Fibroblast of skin of right quadriceps (primary cell): ENCODE data around the gene HSD17B12.
A peak's percentile ranks its signal among the peaks of the same experiment; 100 is the strongest.

Experiments used
- DNase-seq: peaks from one replicate; pipeline ENCODE4 v3.0.0-alpha.2; 2013

HSD17B12 gene

DNA sequence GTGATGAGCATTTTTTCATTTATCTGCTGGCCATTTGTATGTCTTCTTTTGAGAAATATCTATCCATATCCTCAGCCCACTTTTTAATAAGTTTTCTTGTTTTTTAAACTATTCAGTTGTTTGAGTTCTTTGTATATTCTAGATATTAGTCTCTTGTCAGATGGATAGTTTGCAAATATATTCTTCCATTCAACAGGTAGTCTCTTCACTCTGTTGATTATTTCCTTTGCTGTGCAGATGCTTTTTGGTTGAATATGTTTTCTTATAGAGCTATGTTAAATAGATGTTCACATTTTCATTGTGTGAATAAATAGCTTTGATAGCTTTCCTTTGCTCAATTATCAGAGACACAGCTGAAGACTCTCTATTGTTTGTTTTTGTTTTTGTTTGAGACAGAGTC, 131.9 kb downstream of the HSD17B12 start:
- DNase-seq = no peak

- peak; percentile 5 for DNase-seq
Measured at GRCh38 chr11:43818220-43818619, 137.7 kb downstream of the HSD17B12 start.

- DNase-seq = no peak
Measured at GRCh38 chr11:43819926-43820325, 139.4 kb downstream of the HSD17B12 start.

GRCh38 chr11:43823316-43823715, 142.8 kb downstream of the HSD17B12 start:
- no peak for DNase-seq

GRCh38 chr11:43823851-43824250, 143.3 kb downstream of the HSD17B12 start:
- DNase-seq = no peak

DNA sequence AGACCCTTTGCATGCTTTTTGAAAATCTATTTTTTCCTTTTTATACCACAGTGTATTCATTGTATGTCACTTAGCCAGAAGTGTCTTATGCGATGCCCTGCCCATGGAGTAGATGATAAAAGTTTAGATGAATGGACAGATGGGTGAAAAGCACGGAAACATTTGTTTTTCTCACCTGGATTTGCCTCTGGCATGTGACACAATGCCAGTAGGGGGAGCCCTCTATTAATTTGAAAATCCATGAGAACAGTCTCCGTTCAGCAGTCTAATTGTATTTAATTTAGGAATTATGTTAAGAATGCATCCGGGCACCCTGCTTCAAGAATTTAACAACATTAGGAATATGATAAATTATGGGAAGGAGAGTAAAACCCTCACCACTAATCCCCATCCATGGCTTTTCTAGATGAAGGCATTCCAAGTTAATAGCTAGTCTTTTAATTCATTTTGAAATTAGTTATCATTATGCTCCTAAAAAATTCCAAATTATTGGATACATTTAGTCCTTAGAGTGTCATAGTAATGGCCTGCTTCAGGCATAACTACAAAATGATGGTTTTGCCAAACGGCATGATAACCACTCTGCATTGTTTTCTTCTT, 144.8 kb downstream of the HSD17B12 start:
- DNase-seq = peak; percentile 39

DNA sequence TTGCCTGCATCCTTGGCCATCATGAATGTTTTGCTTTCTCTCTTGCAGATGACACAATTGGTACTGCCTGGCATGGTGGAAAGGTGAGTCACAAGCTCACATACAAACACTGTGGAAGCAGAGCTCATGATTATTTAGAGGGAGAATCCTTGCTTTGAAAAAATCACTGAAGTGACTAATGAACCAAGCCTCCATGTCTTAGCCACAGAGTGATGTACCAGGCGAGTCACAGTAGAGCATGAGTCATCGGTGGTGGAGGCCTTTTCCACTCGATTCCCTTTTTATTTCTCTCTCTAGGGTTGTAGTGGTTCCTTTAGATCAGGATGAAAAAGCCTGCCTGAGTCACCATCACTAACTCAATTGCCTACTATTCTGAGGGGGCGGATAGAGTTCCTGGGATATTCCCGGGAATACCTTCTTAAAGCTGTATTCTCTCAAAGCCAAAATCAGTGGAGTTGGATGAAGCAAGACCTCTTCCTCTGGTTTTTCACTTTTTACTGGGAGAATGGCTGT, 150.4 kb downstream of the HSD17B12 start:
- peak; percentile 100 for DNase-seq

DNA sequence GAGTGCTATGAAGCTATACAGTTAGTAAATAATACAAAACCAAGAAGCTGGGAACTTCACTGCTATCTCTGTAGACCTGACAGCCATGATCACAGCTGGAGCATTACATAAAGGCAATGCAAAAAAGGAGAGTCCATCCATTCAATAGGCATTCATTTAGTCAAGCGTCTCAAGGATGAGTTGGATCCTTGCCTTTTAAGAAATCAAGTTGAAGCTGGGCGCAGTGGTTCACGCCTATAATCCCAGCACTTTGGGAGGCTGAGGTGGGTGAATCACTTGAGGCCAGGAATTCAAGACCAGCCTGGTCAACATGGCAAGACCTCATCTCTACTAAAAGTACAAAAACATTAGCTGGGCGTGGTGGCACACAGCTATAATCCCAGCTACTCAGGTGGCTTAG, 152.0 kb downstream of the HSD17B12 start:
- DNase-seq = no peak

DNA sequence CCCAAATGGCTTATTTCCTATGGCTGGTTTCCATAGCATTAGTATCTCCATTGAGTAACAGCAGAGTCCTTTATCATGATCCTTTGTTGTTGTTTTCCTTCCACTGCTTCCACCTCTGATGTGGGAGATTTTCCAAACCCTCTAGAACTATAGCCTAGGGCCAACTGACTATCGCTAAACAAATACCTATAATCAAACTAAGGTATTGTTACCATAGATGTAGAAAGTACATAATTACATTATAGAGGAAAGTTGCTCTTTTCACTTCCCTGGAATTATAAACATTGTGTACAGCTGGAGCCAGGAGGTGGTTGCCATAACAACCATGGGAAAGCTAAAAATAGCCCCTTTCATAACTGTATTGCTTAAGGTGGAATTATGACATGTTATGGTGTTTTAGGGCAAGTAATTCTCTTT, 153.1 kb downstream of the HSD17B12 start:
- peak; percentile 65 for DNase-seq

DNA sequence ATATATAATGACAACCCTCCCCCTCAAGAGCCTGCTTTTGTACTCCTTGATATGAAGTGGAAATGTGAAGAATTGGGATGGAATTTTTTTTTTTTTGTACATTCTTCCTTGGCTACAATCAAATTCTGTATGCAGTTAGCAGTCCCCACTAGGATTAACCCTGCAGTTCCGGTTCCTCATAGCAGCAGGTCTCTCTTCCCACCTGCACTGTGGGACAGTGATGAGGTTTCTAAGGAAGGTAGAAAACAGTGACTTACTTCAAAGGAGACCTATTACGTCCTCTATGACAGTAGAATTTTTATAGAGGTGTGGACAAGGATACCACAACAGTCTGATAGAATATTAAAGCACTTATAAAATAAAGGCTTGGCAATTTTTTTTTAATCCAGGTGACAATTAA, 153.7 kb downstream of the HSD17B12 start:
- DNase-seq = no peak

DNA sequence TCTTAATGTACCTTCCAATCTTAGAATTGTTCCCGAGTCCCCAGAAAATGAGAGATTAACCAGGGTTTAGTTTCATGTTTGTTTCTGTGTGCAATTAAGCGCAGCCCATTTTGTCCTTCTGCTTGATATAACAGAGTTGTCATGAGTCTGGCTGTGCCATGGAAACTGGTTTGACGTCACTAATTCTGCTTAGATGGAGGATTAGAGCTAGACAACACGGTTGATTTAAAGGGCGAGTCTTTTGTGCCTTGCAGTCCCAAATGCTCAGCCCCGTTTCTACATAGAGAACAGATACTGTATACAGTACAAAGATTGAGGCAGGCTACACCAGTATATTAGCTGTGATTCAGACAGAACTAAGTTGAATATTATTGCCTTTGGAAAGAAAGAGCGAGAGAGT, 154.6 kb downstream of the HSD17B12 start:
- no peak for DNase-seq

GRCh38 chr11:43837879-43838278, 157.3 kb downstream of the HSD17B12 start:
- DNase-seq = no peak

GRCh38 chr11:43842021-43842420, 161.5 kb downstream of the HSD17B12 start:
- no peak for DNase-seq

- no peak for DNase-seq
Measured at GRCh38 chr11:43845816-43846215, 165.3 kb downstream of the HSD17B12 start.

DNA sequence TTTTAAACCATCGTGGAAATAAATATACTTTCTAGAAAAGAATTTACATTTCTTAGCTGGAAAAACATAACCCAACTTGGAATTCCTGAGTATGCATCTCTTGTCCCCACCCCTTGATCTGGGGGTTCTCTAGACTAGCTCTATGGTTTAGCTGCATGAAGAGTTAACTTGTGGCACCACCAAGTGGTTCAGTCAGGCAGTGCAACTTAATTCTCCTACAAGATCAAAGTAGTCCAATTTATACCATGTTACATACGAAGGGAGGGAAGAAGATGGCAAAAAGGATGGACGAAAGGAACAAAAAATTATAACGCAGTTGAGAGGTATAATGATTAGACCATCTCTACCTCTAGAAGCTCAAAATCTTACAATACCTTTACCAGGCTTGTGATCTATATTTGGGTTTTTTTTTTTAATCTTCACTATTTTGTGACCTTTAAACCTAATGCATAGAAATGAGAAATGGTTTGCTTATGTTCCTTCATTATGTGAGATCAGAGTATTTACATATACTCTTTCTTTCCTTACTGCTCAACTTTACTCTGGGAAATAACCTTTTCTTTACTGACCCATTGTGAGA, 171.6 kb downstream of the HSD17B12 start:
- peak; percentile 77 for DNase-seq

DNA sequence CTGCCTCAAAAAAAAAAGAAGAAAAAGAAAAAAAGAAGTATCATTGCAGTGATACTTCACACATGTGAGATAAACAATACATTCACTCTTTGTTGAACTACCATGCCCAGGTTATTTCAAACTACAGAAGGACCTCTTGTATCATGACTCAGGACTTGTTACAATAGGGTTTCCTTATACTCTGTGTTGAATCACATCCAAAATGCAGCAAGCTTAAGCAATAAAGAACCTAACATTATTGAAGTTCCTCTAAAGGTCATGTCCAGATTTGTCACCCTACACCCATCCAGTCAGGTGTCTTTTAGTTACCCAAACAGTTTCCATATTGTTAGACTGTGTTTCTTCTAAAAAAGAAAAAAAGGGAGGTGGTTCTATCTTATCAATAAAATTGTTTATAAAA, 173.2 kb downstream of the HSD17B12 start:
- DNase-seq = no peak

DNA sequence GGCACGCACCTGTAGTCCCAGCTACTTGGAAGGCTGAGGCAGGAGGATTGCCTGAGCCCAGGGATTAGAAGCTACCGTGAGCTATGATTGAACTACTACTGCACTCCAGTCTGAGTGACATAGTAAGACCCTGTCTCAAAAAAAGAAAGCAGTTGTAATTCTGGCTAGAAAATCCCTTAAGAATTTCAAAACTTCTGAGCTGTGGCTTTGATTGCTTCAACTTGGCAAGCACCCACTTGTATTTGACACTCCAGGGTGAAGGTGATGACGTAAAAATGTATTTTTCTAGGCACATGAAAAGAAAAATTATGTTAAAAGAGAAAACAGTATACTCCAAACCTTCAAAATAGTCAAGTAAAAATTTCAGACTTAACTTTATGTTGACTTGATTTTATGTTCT, 176.5 kb downstream of the HSD17B12 start:
- DNase-seq = no peak

DNA sequence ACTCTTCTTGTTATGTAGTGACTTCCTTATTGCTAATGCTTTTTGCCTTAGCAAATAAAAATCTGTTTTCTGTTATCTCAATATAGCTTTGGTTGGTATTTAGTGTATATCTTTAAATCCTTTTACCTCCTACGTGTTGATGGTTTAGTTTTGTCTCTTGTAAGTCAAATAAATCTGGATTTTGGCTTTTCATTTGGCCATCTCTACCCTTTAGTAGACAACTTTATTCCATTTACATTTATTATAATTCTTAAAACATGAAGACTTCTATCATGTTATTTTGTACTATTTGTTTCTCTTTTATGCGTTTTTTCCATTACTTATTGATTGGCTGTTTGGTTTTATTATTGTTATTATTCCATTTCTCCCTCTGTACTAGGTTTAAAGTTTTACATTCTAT, 180.6 kb downstream of the HSD17B12 start:
- no peak for DNase-seq

DNA sequence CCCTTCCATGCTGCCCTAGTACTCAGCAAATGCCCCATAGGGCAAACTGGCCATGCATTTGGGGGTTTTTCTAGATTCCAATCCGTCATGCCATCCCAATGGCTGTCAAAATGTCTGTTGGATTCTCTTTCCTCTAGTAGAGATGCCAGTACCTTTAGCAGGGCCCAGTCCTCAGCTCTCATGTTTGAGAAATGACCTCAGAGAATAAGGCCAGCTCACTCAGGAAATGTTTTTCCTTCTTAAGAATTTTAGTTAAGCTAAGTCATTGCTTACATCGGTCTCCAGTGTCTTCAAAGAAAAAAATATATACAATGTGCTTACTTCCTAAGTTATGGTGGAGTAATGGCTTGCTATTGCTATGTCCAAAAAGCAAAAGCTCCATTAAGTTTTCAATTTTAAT, 186.0 kb downstream of the HSD17B12 start:
- DNase-seq = peak; percentile 26

GRCh38 chr11:43866969-43867368, 186.4 kb downstream of the HSD17B12 start:
- DNase-seq = no peak

GRCh38 chr11:43868852-43869567, 188.5 kb downstream of the HSD17B12 start:
- peak; percentile 81 for DNase-seq

GRCh38 chr11:43871051-43871450, 190.5 kb downstream of the HSD17B12 start:
- DNase-seq = no peak

DNA sequence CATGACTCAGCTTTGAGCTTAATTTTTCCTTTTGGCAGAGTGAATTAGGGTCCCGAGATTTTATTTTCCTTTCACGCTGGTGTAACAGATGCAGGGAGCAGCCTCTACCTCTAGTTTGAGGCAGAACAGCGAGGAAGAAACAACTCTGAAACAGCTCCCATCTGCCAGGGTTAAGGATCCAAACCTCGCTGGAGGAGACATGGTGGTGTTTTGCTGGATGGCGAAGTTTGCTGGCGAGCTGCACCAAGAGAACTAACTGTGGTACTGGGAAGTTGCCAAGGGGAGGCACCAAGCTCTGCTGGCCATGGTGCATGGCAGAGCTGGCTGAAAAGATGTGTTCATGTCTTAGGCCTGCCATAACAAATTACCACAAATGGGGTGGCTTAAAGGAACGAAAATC, 192.5 kb downstream of the HSD17B12 start:
- no peak for DNase-seq

DNA sequence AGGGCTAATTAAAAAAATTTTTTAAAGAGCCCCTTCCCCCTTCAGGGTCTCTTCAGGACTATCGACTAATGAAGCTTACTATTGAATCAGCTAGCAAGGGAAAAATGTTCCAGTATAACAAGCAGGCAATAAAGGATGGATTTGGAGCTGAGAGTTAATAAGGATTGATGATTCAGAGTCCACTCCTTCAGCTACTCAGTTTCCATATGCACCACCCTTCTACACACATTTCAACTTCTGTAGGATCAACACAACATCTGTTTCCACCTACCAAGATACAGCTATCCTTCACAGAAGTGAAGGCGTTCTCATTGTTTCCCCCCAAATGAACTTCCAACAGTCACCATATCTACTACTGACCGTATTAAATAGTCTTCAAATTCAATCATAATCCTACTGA, 193.5 kb downstream of the HSD17B12 start:
- DNase-seq = no peak
